ENCODE results near the gene MGLL. TPM values are rescaled to one million over a fixed set of nuclear protein-coding genes. Genes with fewer than 3 reads are reported as not detected.
"Not testable (repeated sequence)": the region's sequence is repeated elsewhere in the genome, so short reads cannot be mapped to it uniquely, and the experiment has no call there.

Gene MGLL
- total RNA-seq, 2 experiments from 2014 or later: 0.10 to 0.25 TPM

DNA sequence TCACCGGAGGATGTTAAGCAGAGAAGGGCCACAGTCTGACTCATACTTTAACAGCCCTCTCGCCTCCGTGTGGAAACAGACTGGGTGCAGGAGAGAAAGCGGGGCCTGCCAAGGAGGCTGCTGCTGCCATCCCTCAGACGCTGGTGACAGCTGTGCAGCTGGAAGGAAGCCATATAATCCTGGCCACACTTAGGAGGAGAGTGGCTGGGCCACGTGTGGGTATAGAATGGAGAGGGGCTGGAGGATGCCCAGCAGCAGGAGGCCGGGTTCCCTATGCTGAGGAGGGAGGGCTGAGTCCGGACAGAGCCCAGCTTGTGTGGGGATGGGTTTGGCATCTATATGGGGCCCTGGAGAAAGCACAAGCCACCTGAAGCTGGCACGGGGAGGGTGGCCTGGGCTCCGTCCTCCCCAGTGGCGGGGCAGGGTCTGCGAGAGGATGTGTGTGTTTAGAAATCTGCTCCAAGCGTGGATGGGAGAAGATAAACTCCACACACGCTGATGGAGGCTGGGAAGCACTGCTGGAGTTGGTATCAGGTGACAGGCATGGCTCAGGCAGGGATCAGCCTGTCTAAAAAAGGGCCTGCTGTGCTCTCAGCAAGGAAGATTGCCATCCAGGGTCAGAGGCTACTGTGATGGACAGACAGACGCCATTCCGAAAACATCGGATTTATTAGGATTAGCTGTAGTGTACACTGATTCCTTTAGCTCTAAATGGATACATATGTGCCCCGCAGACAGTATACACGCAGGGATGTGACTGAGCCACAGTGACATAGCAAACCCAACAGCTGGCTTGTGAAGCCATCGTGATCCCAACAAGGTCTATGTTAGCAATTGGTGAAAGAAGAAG is 133.7 kb downstream of the MGLL start:
- no peak overlapping the region for H3K4me3 Mint-ChIP-seq
- CTCF ChIA-PET: interaction anchor here (1.5 kb wide), 1 partner anchor 91 kb away, joined by 5 read pairs; the partner anchor contains the start of gene MCM2
- no peaks in the 10 kb centered on the region for H3K36me3 Mint-ChIP-seq (ENCODE audit: low read depth)
- H3K9me3 Mint-ChIP-seq: no peaks in the 10 kb centered on the region
- POLR2A ChIA-PET: no interaction called here
- peaks cover 3% of the 10 kb centered on the region for H3K4me1 Mint-ChIP-seq
- DNase-seq: no peak
- no peaks in the 10 kb centered on the region for H3K27me3 Mint-ChIP-seq
- H3K27ac Mint-ChIP-seq: no peak overlapping the region

DNA sequence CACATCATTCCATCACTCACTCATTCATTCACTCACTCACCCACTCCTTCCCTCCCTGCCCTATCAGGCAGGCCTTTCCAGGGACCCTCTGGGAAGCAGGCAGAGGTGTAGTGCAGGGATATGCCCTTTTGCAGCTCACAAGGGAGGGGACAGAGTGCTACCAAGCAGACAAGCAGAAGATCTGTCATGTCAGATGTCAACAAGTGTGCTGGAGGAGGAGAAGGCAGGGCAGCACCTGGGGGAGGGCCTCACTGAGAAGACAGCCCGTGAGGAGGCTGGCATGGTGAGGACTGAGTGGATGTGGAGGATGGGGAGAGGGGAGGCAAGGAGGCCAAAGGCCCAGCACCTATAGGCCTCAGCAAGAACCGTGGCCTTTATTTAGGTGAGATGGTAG is 134.3 kb downstream of the MGLL start:
- H3K36me3 Mint-ChIP-seq (ENCODE audit: low read depth): no peaks in the 10 kb centered on the region
- peaks cover 6% of the 10 kb centered on the region for H3K4me1 Mint-ChIP-seq
- H3K9me3 Mint-ChIP-seq: no peaks in the 10 kb centered on the region
- POLR2A ChIA-PET: no interaction called here
- CTCF ChIA-PET: interaction anchor here (0.5 kb wide), 1 partner anchor 55 kb away, joined by 3 read pairs; no protein-coding TSS in a partner anchor
- DNase-seq: no peak
- no peaks in the 10 kb centered on the region for H3K27me3 Mint-ChIP-seq
- no peak overlapping the region for H3K4me3 Mint-ChIP-seq
- H3K27ac Mint-ChIP-seq: no peak overlapping the region

DNA sequence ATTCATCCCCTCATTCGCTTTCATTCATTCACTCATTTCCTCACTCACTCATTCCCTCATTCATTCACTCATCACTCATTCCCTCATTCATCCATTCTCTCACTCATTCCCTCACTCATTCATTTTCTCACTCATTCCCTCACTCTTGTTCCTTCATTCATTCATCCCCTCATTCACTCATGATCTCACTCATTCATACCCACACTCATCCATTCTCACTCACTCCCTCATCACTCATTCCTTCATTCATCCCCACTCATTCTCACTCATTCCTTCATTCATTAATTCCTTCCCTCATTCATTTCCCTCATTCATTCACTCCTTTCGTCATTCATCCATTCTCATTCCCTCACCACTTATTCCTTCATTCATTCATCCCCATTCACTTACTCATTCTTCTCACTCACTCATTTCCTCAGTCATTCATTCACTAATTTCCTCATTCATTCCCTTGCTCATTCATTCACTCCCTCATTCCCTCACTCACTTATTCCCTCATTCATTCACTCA is 135.0 kb downstream of the MGLL start:
- DNase-seq: no peak
- Mint-ChIP-seq H3K4me3 (no peak overlapping the region), H3K27me3 (no peaks in the 10 kb centered on the region), H3K9me3 (no peaks in the 10 kb centered on the region), H3K27ac (no peak overlapping the region), H3K36me3 (ENCODE audit: low read depth) (no peaks in the 10 kb centered on the region), H3K4me1 (peaks cover 6% of the 10 kb centered on the region)
- POLR2A ChIA-PET: no interaction called here
- CTCF ChIA-PET: interaction anchor here (0.5 kb wide), 1 partner anchor 55 kb away, joined by 3 read pairs; no protein-coding TSS in a partner anchor

DNA sequence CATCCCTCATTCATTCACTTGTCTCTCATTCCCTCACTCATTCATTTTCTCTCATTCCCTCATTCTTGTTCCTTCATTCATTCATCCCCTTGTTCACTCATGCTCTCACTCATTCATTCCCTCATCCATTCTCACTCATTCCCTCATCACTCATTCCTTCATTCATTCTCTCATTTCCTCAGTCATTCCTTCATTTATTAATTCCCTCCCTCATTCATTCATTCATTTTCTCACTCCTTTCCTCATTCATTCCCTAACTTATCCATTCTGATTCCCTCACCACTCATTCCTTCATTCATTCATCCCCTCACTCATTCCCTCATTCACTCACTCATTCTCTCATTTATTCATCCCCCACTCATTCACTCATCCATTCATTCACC is 135.8 kb downstream of the MGLL start:
- Mint-ChIP-seq H3K4me1 (peaks cover 6% of the 10 kb centered on the region), H3K9me3 (no peaks in the 10 kb centered on the region), H3K36me3 (ENCODE audit: low read depth) (no peaks in the 10 kb centered on the region), H3K27ac (no peak overlapping the region), H3K27me3 (no peaks in the 10 kb centered on the region), H3K4me3 (no peak overlapping the region)
- CTCF ChIA-PET: no interaction called here
- DNase-seq: no peak
- POLR2A ChIA-PET: no interaction called here

DNA sequence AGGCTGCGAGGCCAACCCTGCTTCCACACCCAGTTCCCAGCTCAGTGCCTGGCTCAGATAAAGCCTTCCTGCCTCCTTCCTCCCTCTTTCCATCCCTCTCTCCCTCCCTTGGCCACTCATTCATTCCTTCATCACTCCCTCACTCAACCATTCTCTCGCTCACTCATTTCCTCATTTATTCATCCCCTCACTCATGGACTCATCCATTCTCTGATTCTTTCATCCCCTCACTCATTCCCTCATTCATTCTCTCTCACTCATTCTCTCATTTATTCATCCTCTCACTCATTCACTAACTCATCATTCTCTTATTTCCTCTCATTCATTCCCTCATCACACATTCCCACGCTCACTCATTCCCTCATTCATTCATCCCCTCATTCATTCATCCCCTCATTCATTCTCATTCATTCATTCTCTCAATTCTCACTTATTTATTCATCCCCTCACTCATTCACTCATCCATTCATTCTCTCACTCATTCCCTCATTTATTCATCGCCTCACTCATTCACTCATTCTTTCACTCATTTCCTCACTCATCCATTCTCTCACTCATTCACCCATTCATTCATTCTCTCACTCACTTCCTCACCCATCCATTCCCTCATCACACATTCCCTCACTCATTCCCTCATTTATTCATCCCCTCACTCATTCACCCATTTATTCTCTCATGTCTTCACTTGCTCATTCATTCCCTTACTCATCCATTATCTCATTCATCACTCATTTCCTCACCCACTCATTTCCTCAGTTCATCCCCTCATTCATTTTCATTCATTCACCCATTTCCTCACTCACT is 136.4 kb downstream of the MGLL start:
- Mint-ChIP-seq H3K27ac (no peak overlapping the region), H3K4me3 (no peak overlapping the region), H3K9me3 (no peaks in the 10 kb centered on the region), H3K4me1 (peaks cover 6% of the 10 kb centered on the region), H3K36me3 (ENCODE audit: low read depth) (no peaks in the 10 kb centered on the region), H3K27me3 (no peaks in the 10 kb centered on the region)
- no peak for DNase-seq
- POLR2A ChIA-PET: no interaction called here
- CTCF ChIA-PET: no interaction called here

DNA sequence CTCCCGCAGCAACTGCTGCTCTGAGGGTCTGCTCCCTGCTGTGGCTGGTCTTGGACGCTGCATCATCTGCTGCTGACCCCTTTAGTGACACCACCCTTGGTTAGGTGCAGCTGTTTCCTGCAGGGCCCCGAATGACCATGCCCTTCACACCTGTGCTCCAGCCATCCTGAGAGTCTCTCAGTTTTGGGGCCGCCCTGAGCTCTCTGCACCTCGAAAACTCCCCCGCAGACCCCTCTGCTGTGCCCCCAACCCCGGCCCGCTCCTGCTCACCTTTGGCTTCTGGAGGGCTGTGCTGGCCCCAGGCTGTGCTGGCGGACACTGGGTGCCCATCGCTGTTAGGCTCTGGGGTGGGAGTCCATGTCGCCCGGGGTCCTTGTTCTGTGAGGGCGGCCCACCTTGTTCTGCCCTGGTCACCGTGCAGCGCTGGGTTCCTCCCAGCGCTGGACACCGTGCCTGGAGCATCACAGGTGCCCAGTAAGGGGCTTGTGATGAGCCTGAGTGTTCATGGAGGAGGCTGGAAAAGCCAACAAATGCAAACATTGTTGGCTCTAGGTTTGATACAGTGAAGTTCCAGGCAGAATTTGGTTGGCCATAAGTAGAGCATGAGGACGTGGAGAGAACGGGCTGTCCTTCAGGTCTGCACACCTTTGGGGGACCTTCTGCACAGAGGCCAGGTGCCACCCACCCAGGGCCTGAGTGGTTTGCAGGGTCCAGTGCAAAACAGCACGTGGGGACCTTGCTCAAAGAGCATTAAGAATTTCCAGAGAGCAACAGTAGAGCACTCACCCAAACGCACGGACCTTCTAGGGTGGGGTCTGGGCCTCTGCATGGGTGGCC is 137.2 kb downstream of the MGLL start:
- Mint-ChIP-seq H3K4me1 (peaks cover 6% of the 10 kb centered on the region), H3K27ac (no peak overlapping the region), H3K9me3 (no peaks in the 10 kb centered on the region), H3K27me3 (no peaks in the 10 kb centered on the region), H3K4me3 (no peak overlapping the region), H3K36me3 (ENCODE audit: low read depth) (no peaks in the 10 kb centered on the region)
- POLR2A ChIA-PET: no interaction called here
- CTCF ChIA-PET: no interaction called here
- DNase-seq: no peak

DNA sequence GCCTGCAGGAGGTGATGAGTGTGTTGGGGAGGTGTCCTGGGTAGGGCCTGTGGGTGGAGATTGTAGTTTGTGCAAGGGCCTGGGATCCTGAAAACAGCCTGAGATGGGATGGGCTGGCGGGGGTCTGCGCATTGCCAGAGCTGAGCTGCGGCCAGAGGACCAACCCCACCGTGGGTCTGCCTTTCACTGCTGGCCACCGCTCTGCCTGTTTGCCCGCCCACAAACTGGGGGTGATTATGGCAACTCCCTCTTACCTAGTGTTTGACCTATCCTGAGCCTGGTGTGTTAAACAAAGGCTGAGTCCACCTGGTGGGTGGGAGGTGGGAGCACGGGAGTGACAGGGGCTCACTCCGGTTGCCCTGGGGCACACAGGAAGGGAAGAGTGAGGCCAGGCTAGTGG is 139.8 kb downstream of the MGLL start:
- Mint-ChIP-seq H3K9me3 (no peaks in the 10 kb centered on the region), H3K36me3 (ENCODE audit: low read depth) (peaks cover 2% of the 10 kb centered on the region), H3K27me3 (no peaks in the 10 kb centered on the region), H3K27ac (no peak overlapping the region), H3K4me3 (no peak overlapping the region), H3K4me1 (peaks cover 6% of the 10 kb centered on the region)
- ChIA-PET POLR2A (no interaction called here), CTCF (interaction anchor here (0.7 to 1.1 kb wide), 3 partner anchors 97 to 190 kb away, joined by 3 to 5 read pairs (median 4); no protein-coding TSS in a partner anchor)
- DNase-seq: no peak

DNA sequence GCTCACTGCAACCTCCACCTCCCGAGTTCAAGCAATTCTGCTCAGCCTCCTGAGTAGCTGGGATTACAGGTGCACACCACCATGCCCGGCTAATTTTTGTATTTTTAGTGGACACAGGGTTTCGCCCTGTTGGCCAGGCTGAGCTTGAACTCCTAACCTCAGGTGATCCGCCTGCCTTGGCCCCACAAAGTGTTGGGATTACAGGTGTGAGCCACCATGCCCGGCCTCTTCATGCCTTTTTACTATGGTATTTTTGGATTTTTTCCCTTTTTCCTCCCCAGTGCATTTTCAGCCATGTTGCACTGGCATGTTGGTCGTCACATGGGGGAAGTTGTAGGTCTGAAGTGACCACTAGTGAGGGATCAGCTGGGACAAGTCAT is 140.2 kb downstream of the MGLL start:
- DNase-seq; H3K27ac Mint-ChIP-seq; H3K27me3 Mint-ChIP-seq; H3K9me3 Mint-ChIP-seq; POLR2A ChIA-PET; H3K4me3 Mint-ChIP-seq; H3K4me1 Mint-ChIP-seq; H3K36me3 Mint-ChIP-seq (ENCODE audit: low read depth): not testable (repeated sequence)
- CTCF ChIA-PET: interaction anchor here (0.7 to 1.1 kb wide), 5 partner anchors 97 to 191 kb away, joined by 3 to 5 read pairs (median 4); no protein-coding TSS in a partner anchor

DNA sequence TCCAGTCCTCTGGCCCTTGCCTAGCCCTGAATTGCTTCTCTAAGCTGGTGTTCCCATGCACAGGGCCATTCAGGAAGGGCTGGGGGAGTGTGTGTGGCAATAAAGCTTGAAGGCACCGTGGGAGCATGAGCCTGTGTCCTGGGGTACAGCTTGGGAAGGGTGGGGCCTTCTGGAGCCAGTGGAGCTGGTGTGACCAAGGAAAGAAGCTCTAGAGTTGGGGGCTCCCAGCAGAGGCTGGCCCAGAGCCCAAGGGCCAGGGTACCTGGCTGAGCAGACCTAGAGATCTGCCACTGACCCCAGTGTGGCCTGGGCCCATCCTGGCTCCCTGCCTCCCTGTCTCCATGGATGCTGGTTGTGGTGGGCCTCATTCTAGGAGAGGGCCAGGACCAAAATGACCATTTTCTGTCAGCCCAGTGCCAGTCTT is 141.5 kb downstream of the MGLL start:
- POLR2A ChIA-PET: no interaction called here
- CTCF ChIA-PET: interaction anchor here (3.0 kb wide), 1 partner anchor 15 kb away, joined by 12 read pairs; no protein-coding TSS in a partner anchor
- H3K9me3 Mint-ChIP-seq: no peaks in the 10 kb centered on the region

DNA sequence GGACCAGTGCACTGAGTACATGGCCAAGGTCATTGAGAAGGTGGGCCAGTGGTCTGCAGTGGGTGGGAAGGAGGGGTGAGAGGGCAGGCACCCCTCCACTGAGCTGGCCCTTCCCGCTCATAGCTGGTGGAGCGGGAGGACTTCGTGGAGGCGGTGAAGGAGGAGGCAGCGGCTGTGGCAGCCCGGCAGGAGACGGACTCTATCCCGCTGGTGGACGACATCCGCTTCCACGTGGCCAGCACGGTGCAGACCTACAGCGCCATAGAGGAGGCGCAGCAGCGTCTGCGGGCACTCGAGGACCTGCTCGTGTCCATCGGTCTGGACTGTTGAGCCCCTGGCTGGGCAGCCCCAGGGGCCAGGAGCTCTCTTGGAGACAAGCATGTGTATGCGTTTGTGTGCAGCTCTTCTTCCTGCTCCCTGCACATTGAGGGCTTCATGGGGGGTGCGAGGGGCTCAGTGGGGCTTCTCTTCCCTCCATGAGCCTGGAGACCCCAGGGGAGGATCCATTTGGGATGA is 142.1 kb downstream of the MGLL start:
- POLR2A ChIA-PET: no interaction called here
- H3K27me3 Mint-ChIP-seq: no peaks in the 10 kb centered on the region
- no peak overlapping the region for H3K27ac Mint-ChIP-seq
- CTCF ChIA-PET: interaction anchor here (1.6 to 3.0 kb wide), 2 partner anchors 9 to 16 kb away, joined by 4 to 12 read pairs; no protein-coding TSS in a partner anchor
- no peak overlapping the region for H3K4me3 Mint-ChIP-seq
- peaks cover 6% of the 10 kb centered on the region for H3K4me1 Mint-ChIP-seq
- H3K36me3 Mint-ChIP-seq (ENCODE audit: low read depth): peaks cover 2% of the 10 kb centered on the region
- no peaks in the 10 kb centered on the region for H3K9me3 Mint-ChIP-seq
- no peak for DNase-seq

More for the DNA sequence above, 141.5 kb downstream of the MGLL start:
- Mint-ChIP-seq H3K36me3 (ENCODE audit: low read depth) (peaks cover 2% of the 10 kb centered on the region), H3K27ac (no peak overlapping the region), H3K4me1 (peaks cover 6% of the 10 kb centered on the region), H3K4me3 (no peak overlapping the region), H3K27me3 (no peaks in the 10 kb centered on the region)
- no peak for DNase-seq

DNA sequence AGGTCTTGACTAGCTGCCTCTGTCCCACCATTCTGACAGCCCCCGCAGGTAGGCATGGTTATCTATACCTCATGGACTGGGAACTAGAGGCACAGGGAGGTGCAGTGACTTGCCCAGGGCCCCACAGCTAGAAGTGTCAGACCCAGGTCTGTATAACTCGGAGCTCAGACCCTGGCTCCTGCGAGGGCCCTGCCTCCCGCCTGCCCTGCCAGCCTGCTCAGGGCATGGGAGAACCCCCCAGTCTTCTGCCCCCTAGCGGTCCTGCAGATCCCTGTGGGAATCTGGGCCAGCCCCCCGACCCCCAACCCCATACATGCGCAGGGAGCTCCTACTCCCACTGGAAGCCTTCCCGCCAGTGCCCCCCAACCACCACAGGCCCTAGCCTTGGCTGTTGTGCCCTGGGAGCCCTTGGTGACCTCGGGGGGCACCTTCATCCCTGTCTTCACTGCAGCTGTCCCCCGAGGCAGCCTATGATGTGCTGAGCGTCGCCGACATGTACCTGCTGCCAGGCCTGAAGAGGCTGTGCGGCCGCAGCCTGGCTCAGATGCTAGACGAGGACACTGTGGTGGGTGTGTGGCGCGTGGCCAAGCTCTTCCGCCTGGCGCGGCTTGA is 142.7 kb downstream of the MGLL start:
- ChIA-PET CTCF (interaction anchor here (0.5 to 3.0 kb wide), 3 partner anchors 8 to 17 kb away, joined by 3 to 12 read pairs (median 4); no protein-coding TSS in a partner anchor), POLR2A (interaction anchor here (0.5 kb wide), 1 partner anchor 82 kb away, joined by 3 read pairs; no protein-coding TSS in a partner anchor)
- H3K9me3 Mint-ChIP-seq: no peaks in the 10 kb centered on the region
- DNase-seq: no peak
- peaks cover 7% of the 10 kb centered on the region for H3K4me1 Mint-ChIP-seq
- H3K36me3 Mint-ChIP-seq (ENCODE audit: low read depth): peaks cover 2% of the 10 kb centered on the region
- H3K27ac Mint-ChIP-seq: no peak overlapping the region
- H3K27me3 Mint-ChIP-seq: no peaks in the 10 kb centered on the region
- H3K4me3 Mint-ChIP-seq: no peak overlapping the region
